ENCODE measurements around the gene CNOT6. TPM values are rescaled to one million over a fixed set of nuclear protein-coding genes. Genes with fewer than 3 reads are reported as not detected.
A peak's percentile ranks its signal among the peaks of the same experiment; 100 is the strongest.

Gene CNOT6
- total and polyA plus RNA-seq, 3 donors from 2014 or later = 22.1 to 29.7 (median 28.9) TPM

DNA sequence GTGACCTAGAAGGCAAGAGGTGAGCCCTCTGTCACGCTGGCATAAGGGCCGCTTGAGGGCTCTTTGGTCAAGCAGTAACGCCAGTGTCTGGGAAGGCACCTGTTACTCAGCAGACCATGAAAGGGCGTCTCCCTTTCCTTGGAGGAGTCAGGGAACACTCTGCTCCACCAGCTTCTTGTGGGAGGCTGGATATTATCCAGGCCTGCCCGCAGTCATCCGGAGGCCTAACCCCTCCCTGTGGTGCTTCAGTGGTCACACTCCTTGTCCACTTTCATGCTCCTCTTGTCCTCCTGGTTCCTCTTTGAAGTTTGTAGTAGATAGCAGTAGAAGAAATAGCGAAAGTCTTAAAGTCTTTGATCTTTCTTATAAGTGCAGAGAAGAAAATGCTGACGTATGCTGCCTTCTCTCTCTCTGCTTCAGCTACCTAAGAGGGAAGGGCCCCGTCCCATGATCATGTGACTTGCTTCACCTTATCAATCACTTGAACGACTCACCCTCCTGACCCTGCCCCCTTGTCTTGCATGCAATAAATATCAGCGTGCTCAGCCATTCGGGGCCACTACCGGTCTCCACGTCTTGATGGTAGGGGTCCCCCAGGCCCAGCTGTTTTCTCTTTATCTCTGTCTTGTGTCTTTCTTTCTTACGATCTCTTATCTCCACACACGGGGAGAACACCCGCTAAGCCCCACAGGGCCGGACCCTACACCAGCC, 113.8 kb downstream of the CNOT6 start:
- peak; percentile 63 for DNase-seq
- H3K27ac ChIP-seq = peak overlapping the region in 1 of 2 donors; percentile 5
- WGBS, 2 donors = 46 to 53% methylated on average over 18 of the region's 18 CpGs
- H3K36me3 ChIP-seq (ENCODE audit: low read depth, missing control alignments) = no peaks in the 10 kb centered on the region
- no peaks in the 10 kb centered on the region for H3K9me3 ChIP-seq
- intact Hi-C loops (cut with DNase I; ENCODE audit: low total_unique reads) = no loop called here
- no peak for TF ChIP-seq POLR2A (IDR thresholded peaks at IDR 0.05)
- TF ChIP-seq CTCF (IDR thresholded peaks at IDR 0.05) = no peak
- peaks cover 2% of the 10 kb centered on the region for H3K4me1 ChIP-seq
- H3K4me3 ChIP-seq = no peak overlapping the region
- no peaks in the 10 kb centered on the region for H3K27me3 ChIP-seq

- DNase-seq = no peak
- intact Hi-C loops (cut with DNase I; ENCODE audit: low total_unique reads) = no loop called here
- WGBS, 2 donors = 88 to 89% methylated on average over 12 to 26 of the region's 26 CpGs
- TF ChIP-seq CTCF (IDR thresholded peaks at IDR 0.05) = no peak
- TF ChIP-seq POLR2A (IDR thresholded peaks at IDR 0.05) = no peak
- Histone ChIP-seq H3K27me3 (no peaks in the 10 kb centered on the region), H3K9me3 (no peaks in the 10 kb centered on the region), H3K36me3 (ENCODE audit: low read depth, missing control alignments) (no peaks in the 10 kb centered on the region), H3K4me3 (no peak overlapping the region), H3K4me1 (no peaks in the 10 kb centered on the region), H3K27ac (peak overlapping the region in 1 of 2 donors; percentile 5)
Observed at GRCh38 chr5:180608572-180609310, 114.6 kb downstream of the CNOT6 start.

DNA sequence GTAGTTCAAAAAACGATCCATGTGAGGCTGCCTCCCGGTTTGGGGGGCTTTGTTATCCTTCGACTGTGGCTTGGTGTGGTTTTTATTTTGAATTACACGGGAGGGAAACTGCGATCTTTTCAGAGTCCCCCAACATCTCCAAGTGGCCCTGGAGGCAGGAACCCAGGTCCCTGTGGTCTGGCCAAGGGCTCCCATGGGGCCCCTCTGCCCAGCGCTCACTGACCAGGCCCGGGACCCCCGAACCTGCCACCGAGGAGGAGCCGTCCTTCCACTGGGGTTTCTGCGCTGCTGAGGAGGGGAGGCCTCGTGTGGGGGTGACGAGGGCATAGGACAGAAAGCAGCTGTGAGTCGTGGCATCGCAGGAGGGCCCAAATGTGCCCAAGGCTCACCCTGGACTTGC, 115.2 kb downstream of the CNOT6 start:
- Histone ChIP-seq H3K27ac (no peak overlapping the region), H3K36me3 (ENCODE audit: low read depth, missing control alignments) (no peaks in the 10 kb centered on the region), H3K4me1 (no peaks in the 10 kb centered on the region), H3K9me3 (no peaks in the 10 kb centered on the region), H3K4me3 (no peak overlapping the region), H3K27me3 (no peaks in the 10 kb centered on the region)
- intact Hi-C loops (cut with DNase I; ENCODE audit: low total_unique reads) = no loop called here
- DNase-seq = no peak
- 77 to 87% methylated on average over 13 to 15 of the region's 15 CpGs for WGBS, 2 donors
- no peak for TF ChIP-seq POLR2A (IDR thresholded peaks at IDR 0.05)
- no peak for TF ChIP-seq CTCF (IDR thresholded peaks at IDR 0.05)

DNA sequence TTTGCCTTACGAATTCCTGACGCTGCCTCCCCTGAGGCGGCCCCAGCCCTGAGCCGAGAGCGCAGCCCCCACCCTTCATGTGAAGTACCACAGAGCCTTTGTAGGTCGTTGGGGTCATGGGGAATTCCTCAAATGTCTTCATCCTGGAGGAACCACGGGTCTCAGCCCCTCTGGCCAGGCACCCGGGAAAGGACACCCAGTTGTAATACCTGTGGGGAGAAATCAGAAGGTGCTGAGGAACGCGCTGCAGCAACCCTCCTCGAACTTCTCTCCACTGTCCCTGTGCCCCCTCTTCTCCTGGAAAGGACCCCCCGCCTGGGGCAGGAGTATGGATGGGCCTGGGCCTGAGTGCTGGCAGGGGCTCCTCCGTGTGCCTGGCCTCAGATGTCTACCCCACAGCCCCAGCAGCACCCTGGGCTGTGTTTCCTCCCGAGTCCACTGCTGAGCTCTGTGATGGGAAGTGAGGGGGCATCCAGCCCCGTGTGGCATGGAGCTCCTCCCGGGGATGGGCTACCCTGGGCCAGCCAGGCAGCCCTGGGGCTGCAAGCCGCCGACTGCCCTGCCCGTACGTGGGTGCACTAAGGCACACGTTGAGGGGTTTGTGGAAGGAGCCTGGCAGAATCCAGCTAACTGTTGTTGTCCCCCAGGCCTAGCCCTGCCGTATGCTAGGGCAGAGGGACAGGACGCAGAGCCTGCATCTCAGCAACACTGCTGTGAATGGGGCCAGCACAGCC, 115.8 kb downstream of the CNOT6 start:
- Histone ChIP-seq H3K27me3 (no peaks in the 10 kb centered on the region), H3K9me3 (no peaks in the 10 kb centered on the region), H3K27ac (no peak overlapping the region), H3K4me1 (no peaks in the 10 kb centered on the region), H3K4me3 (no peak overlapping the region), H3K36me3 (ENCODE audit: low read depth, missing control alignments) (no peaks in the 10 kb centered on the region)
- intact Hi-C loops (cut with DNase I; ENCODE audit: low total_unique reads) = no loop called here
- no peak for DNase-seq
- TF ChIP-seq CTCF (IDR thresholded peaks at IDR 0.05) (no peak), POLR2A (IDR thresholded peaks at IDR 0.05) (no peak)
- WGBS, 2 donors = 83% methylated on average over 23 of the region's 23 CpGs; no CpG with 5 or more reads in 1 of the 2 donors

All from testis (tissue), 3 donors.